GM18520 (cell line): ENCODE results near the gene HLA-DOB.
A peak's percentile ranks its signal among the peaks of the same experiment; 100 is the strongest.

Source experiments
- ATAC-seq: cut with Tn5 transposase; IDR thresholded peaks from one replicate; pipeline ENCODE4 v1.9.1; 2021; ENCODE audit not compliant: unreplicated experiment

The HLA-DOB gene

GRCh38 chr6:32816746-32817204 is at the start of gene HLA-DOB:
HLA-DOB (minus strand) TSS chr6:32817002; CDS start chr6:32816951, 51 bp downstream.
- ATAC-seq: no peak

- ATAC-seq: no peak
Observed at GRCh38 chr6:32865724-32866443, 49.1 kb upstream of the HLA-DOB start.

- ATAC-seq: no peak
Observed at GRCh38 chr6:32862725-32863124, 45.9 kb upstream of the HLA-DOB start.

GRCh38 chr6:32860674-32861073 is 43.9 kb upstream of the HLA-DOB start:
- ATAC-seq: no peak

- ATAC-seq: no peak
Observed at GRCh38 chr6:32858194-32858593, 41.4 kb upstream of the HLA-DOB start.

GRCh38 chr6:32857156-32857891 is 40.5 kb upstream of the HLA-DOB start:
- no peak for ATAC-seq

- no peak for ATAC-seq
Observed at GRCh38 chr6:32855467-32856174, 38.8 kb upstream of the HLA-DOB start.

GRCh38 chr6:32854376-32855178 is 37.8 kb upstream of the HLA-DOB start:
- ATAC-seq: peak; percentile 3

- ATAC-seq: peak; percentile 72
Observed at GRCh38 chr6:32853541-32854375, 37.0 kb upstream of the HLA-DOB start, which contains the start of the genes PSMB9 and TAP1. PSMB9 (plus strand) TSS chr6:32854192; CDS start chr6:32854230, 38 bp downstream. TAP1 (minus strand) TSS chr6:32853704; CDS start chr6:32853636, 68 bp downstream.

GRCh38 chr6:32852844-32853540 is 36.2 kb upstream of the HLA-DOB start:
- ATAC-seq: peak; percentile 20

GRCh38 chr6:32852018-32852843 is 35.4 kb upstream of the HLA-DOB start:
- ATAC-seq: no peak

GRCh38 chr6:32851025-32851424 is 34.2 kb upstream of the HLA-DOB start:
- no peak for ATAC-seq

GRCh38 chr6:32849126-32849525 is 32.3 kb upstream of the HLA-DOB start:
- ATAC-seq: no peak

GRCh38 chr6:32847795-32848194 is 31.0 kb upstream of the HLA-DOB start:
- no peak for ATAC-seq

GRCh38 chr6:32847004-32847403 is 30.2 kb upstream of the HLA-DOB start:
- no peak for ATAC-seq

- no peak for ATAC-seq
Observed at GRCh38 chr6:32845384-32845884, 28.6 kb upstream of the HLA-DOB start.

- ATAC-seq: no peak
Observed at GRCh38 chr6:32844839-32845383, 28.1 kb upstream of the HLA-DOB start.
